Measurements from ENCODE around the gene NQO2. TPM values are rescaled to one million over a fixed set of nuclear protein-coding genes. Genes with fewer than 3 reads are reported as not detected.
A peak's percentile ranks its signal among the peaks of the same experiment; 100 is the strongest.

The NQO2 gene
- total RNA-seq, 1 experiment from 2014 or later = 105 TPM

- H2BK20ac ChIP-seq (ENCODE audit: low read depth, low read length, poor library complexity, severe bottlenecking) = no peak within 1 kb of the TSS
- H3T11ph ChIP-seq (ENCODE audit: low read length) = no peak within 1 kb of the TSS
- H4K91ac ChIP-seq (ENCODE audit: insufficient read length, low read depth, low read length) = no peak within 1 kb of the TSS
These were observed 68.9 kb downstream of the NQO2 start, which contains the start of gene RIPK1 for GRCh38 chr6:3068329-3069214. Gene RIPK1 (plus strand): TSS chr6:3068494. CDS start chr6:3076824, 8,330 bp downstream.

More at GRCh38 chr6:3068329-3069214, 68.9 kb downstream of the NQO2 start, which contains the start of gene RIPK1:
- H3K27ac ChIP-seq (ENCODE audit: insufficient read length, low read depth, low read length) = peak within 1 kb of the TSS; percentile 54
- H3K27me3 ChIP-seq (ENCODE audit: insufficient read depth, low read length) = no peaks in the 10 kb centered on the region
- H4K5ac ChIP-seq (ENCODE audit: insufficient read length, low read depth, low read length) = no peak within 1 kb of the TSS
- H3K4me1 ChIP-seq (ENCODE audit: insufficient read depth, low read length) = peaks cover 9% of the 10 kb centered on the region; the same call in 1 of the 2 replicates
- peak within 1 kb of the TSS; percentile 81 for H3K4me2 ChIP-seq (ENCODE audit: insufficient read depth, insufficient read length, low read length)
- peaks cover 3% of the 10 kb centered on the region for H3K79me1 ChIP-seq (ENCODE audit: insufficient read depth, low read depth, low read length, poor library complexity, severe bottlenecking)
- H2BK15ac ChIP-seq (ENCODE audit: low read depth, low read length) = peak within 1 kb of the TSS; percentile 3; the same call in 1 of the 2 replicates
- peak within 1 kb of the TSS; percentile 90 to 92 for H3K4me3 Mint-ChIP-seq
- H4K8ac ChIP-seq (replicated peaks; ENCODE audit: insufficient read length, low read depth, low read length) = no peak within 1 kb of the TSS
- H3K79me2 ChIP-seq (ENCODE audit: insufficient read depth, low read length) = peaks cover 9% of the 10 kb centered on the region; the same call in 1 of the 2 replicates
- no CpG with 5 or more reads among the region's 112 CpGs for WGBS (ENCODE audit: extremely low coverage, insufficient read length, low lambda C conversion rate)
- H3K56ac ChIP-seq (ENCODE audit: insufficient read length, low read depth, low read length) = no peak within 1 kb of the TSS
- no peak within 1 kb of the TSS for H2AFZ ChIP-seq (ENCODE audit: low read length)
- TF ChIP-seq, protein P1, sequence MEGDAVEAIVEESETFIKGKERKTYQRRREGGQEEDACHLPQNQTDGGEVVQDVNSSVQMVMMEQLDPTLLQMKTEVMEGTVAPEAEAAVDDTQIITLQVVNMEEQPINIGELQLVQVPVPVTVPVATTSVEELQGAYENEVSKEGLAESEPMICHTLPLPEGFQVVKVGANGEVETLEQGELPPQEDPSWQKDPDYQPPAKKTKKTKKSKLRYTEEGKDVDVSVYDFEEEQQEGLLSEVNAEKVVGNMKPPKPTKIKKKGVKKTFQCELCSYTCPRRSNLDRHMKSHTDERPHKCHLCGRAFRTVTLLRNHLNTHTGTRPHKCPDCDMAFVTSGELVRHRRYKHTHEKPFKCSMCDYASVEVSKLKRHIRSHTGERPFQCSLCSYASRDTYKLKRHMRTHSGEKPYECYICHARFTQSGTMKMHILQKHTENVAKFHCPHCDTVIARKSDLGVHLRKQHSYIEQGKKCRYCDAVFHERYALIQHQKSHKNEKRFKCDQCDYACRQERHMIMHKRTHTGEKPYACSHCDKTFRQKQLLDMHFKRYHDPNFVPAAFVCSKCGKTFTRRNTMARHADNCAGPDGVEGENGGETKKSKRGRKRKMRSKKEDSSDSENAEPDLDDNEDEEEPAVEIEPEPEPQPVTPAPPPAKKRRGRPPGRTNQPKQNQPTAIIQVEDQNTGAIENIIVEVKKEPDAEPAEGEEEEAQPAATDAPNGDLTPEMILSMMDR (conservative IDR thresholded peaks at IDR 0.05) = peak; percentile 45; the same call in 2 of the 3 replicates
- peaks cover 15 to 38% of the 10 kb centered on the region in 2 experiments for H3K9me3 Mint-ChIP-seq
- no peaks in the 10 kb centered on the region for H4K20me1 ChIP-seq (ENCODE audit: control insufficient read depth, insufficient read depth, insufficient read length)
- peak within 1 kb of the TSS; percentile 61 for H3K9ac ChIP-seq (ENCODE audit: extremely low read depth, insufficient read length, low read length)
- no peak within 1 kb of the TSS for H3K23ac ChIP-seq (ENCODE audit: insufficient read length, low read depth, low read length)
- peak within 1 kb of the TSS; percentile 48; the same call in 1 of the 2 replicates for H3K14ac ChIP-seq (ENCODE audit: insufficient read depth, low read length)
- H2BK5ac ChIP-seq (ENCODE audit: insufficient read length, low read length) = no peak within 1 kb of the TSS
- H3K27me3 Mint-ChIP-seq (ENCODE audit: low read depth) = peaks cover 6% of the 10 kb centered on the region
- H3K18ac ChIP-seq (ENCODE audit: insufficient read length, low read depth, low read length) = peak within 1 kb of the TSS; percentile 75
- H3K4me1 Mint-ChIP-seq = peaks cover 32 to 36% of the 10 kb centered on the region in 2 experiments
- H3K23me2 ChIP-seq (ENCODE audit: insufficient read length, low read depth, low read length, poor library complexity, severe bottlenecking) = peaks cover 12% of the 10 kb centered on the region
- H2AK5ac ChIP-seq (ENCODE audit: insufficient read length, low read length) = no peak within 1 kb of the TSS
- H3K27ac Mint-ChIP-seq = peak within 1 kb of the TSS; percentile 83 to 95 (median 94)
- H3K36me3 Mint-ChIP-seq (ENCODE audit: insufficient read depth in 1 of 3, low read depth in 3 of 3) = peaks cover 19 to 48% (median 24%) of the 10 kb centered on the region in 3 experiments
- H2BK12ac ChIP-seq (ENCODE audit: insufficient read length, low read depth, low read length) = no peak within 1 kb of the TSS
- no peak within 1 kb of the TSS for H2BK120ac ChIP-seq (ENCODE audit: low read depth, low read length, poor library complexity, severe bottlenecking)
- peak; percentile 90 for DNase-seq
- H3K4ac ChIP-seq (ENCODE audit: low read depth, low read length) = no peak within 1 kb of the TSS; the same call in 1 of the 2 replicates
- H3K9me3 ChIP-seq (ENCODE audit: control insufficient read depth, low read depth, low read length) = peaks cover 4% of the 10 kb centered on the region

Other genes with a start within 250 kb of the NQO2 start
- 0.28 and 0.44 TPM in 2 replicates for gene MYLK4, start 249.0 kb upstream of the NQO2 start, total RNA-seq (2021)
- gene WRNIP1, start 234.5 kb upstream of the NQO2 start, total RNA-seq (2021) = 38.1 and 40.0 TPM in 2 replicates
- 18.4 and 20.5 TPM in 2 replicates for gene SERPINB1, start 158.0 kb upstream of the NQO2 start, total RNA-seq (2021)
- gene SERPINB9, start 96.6 kb upstream of the NQO2 start, total RNA-seq (2021) = 382 and 390 TPM in 2 replicates
- gene SERPINB6, start 28.3 kb upstream of the NQO2 start, total RNA-seq (2021) = 39.0 and 40.6 TPM in 2 replicates
- 24.6 and 25.1 TPM in 2 replicates for gene RIPK1, start 68.6 kb downstream of the NQO2 start, total RNA-seq (2021)
- gene BPHL, start 118.8 kb downstream of the NQO2 start, total RNA-seq (2021) = 48.7 and 50.2 TPM in 2 replicates
- 258 and 268 TPM in 2 replicates for gene TUBB2A, start 157.7 kb downstream of the NQO2 start, total RNA-seq (2021)
- gene TUBB2B, start 227.8 kb downstream of the NQO2 start, total RNA-seq (2021) = 317 and 320 TPM in 2 replicates

Data from H9 (cell line).